Motor neuron (in vitro differentiated cells): Measurements from ENCODE around the gene TRAPPC2L. TPM values are rescaled to one million over a fixed set of nuclear protein-coding genes. Genes with fewer than 3 reads are reported as not detected.

ENCODE experiments used
- ATAC-seq, 8 experiments: fragments of 200-7000 bp; cut with Tn5 transposase; replicated peaks in 6 of 8; 2 replicates each; pipeline ENCODE4 v1.8.0; 2021; ENCODE audit warnings: mild to moderate bottlenecking in 8 of 8, moderate library complexity in 8 of 8
- H3K27ac ChIP-seq, 2 donors: fragments of 250-450 bp; sonication (Bioruptor Pico); 2 replicates each; pipeline ENCODE4 v1.9.0; 2021; ENCODE audit warnings: antibody characterized with exemption in 2 of 2, mild to moderate bottlenecking in 2 of 2, moderate library complexity in 1 of 2
- H3K4me1 ChIP-seq, 2 donors: fragments of 250-450 bp; sonication (Bioruptor Pico); replicated peaks in 1 of 2; 2 replicates each; pipeline ENCODE4 v1.6.1; 2021; ENCODE audit warnings: antibody characterized with exemption in 2 of 2, mild to moderate bottlenecking in 2 of 2, moderate library complexity in 1 of 2
- H3K4me3 ChIP-seq, 5 donors: fragments of 250-450 bp; sonication (Bioruptor Pico); 2 replicates each; pipeline ENCODE4 v1.9.0; 2021; ENCODE audit warnings: antibody characterized with exemption in 5 of 5, mild to moderate bottlenecking in 5 of 5, moderate library complexity in 4 of 5
- WGBS, 10 experiments: fragments of 450-650 bp; shearing (Covaris generic); methylation state at CpG; one replicate each; pipeline ENCODE4 v1.0.0; 2022; 5-methylcytosine and 5-hydroxymethylcytosine counted together
- in situ Hi-C, 9 experiments: fragments of 400-800 bp; cut with MboI; loops; one replicate each; pipeline ENCODE4 v1.15.0; 2021; ENCODE audit warnings: low sequenced_read_pairs in 9 of 9, low pct_unique_long_range_greater_than_20kb in 2 of 9; ENCODE audit not compliant: unreplicated experiment in 9 of 9
- total RNA-seq, 8 experiments: library from RNA; unstranded; fragments of 300-600 nt; gene quantifications; 2 replicates each; pipeline versions ENCODE4 v1.2.3 to v1.2.4, GENCODE V29; 2022

Gene TRAPPC2L
- total RNA-seq, 8 experiments from 2014 or later: 31.5 to 93.6 (median 52.3) TPM

DNA sequence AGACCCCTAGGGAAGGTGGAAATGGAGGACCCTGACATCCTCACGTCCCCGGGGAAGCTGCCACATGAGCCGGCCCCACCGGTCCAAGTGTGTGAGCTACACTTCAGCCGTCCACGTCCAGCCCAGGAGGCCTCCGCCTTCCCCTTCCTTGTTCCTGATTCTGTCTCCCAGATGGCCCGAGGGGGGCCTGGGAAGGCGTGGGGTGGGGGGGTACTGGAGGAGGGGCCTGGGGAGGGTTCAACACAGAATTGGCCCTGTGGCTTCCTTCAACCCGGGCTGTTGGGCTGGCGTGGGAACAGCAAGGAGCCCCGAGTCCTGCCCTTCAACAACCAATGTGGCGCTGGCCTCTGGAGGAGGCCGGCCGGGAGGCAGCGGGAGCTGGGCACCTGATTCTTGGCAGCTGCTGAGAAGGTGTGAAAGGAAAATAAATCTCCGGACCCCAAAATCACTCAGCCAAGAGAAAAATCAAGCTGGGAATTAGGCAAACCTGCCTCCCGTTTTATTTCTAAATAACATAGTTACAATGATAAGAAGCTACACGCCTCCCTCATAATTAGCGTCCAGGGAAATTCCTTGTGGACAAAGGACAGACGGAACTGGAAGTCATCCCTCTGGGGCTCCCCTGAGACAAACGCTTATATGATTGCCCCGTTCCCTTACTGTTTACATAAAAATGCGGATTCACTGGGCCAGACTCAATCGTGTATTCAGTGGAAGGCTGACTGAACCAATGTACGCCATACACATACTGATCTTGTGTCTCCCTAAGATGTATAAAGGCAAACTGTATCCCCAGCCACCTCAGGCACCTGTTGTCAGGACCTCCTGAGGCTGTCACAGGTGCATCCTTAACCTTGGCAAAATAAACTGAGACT, 43.4 kb upstream of the TRAPPC2L start:
- in situ Hi-C loops: loop anchor here in 1 of 9 experiments (25.0 kb wide), 1 partner anchor 349 kb away; the partner anchor contains the start of gene CDH15
- 30 to 86% (median 64%) methylated on average over 1 to 11 of the region's 26 CpGs; no CpG with 5 or more reads in 2 of the 10 experiments for WGBS, 10 experiments

GRCh38 chr16:88814144-88814502, 42.8 kb upstream of the TRAPPC2L start:
- no peak overlapping the region for H3K27ac ChIP-seq
- in situ Hi-C loops: loop anchor here in 1 of 9 experiments (25.0 kb wide), 1 partner anchor 348 kb away; the partner anchor contains the start of gene CDH15
- WGBS, 10 experiments: 93 to 100% (median 96%) methylated on average over 2 to 9 of the region's 13 CpGs; no CpG with 5 or more reads in 7 of the 10 experiments

More for the DNA sequence above, 43.4 kb upstream of the TRAPPC2L start:
- ATAC-seq: no peak
- peaks cover 9 to 21% of the 10 kb centered on the region in 2 donors for H3K4me1 ChIP-seq
- H3K4me3 ChIP-seq: no peak overlapping the region
- no peak overlapping the region for H3K27ac ChIP-seq

DNA sequence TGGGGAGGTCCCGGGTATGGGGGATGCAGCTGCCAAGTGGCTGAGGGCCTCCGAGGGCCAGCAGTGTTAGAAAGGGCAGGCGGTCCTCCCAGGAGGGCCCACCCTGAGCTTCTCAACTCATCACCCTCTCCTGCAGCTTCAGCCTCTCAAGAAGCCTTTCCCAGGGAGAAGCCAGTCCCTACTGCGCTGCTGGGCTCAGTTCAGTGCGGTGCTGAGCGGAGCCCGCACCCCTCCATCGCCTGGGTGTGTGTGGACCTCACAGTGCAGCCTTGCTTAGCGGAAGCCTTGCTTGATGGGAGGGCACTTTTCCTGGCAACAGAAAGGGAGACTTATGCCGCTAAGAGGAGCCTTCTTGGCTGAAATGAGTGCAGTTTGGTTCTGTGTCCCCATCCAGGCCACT, 41.7 kb upstream of the TRAPPC2L start:
- H3K4me3 ChIP-seq: no peak overlapping the region
- in situ Hi-C loops: loop anchor here in 1 of 9 experiments (25.0 kb wide), 1 partner anchor 347 kb away; the partner anchor contains the start of gene CDH15
- H3K4me1 ChIP-seq: peaks cover 7 to 20% of the 10 kb centered on the region in 2 donors
- WGBS, 10 experiments: 100% methylated on average over 1 to 2 of the region's 10 CpGs; no CpG with 5 or more reads in 7 of the 10 experiments
- ATAC-seq: no peak
- no peak overlapping the region for H3K27ac ChIP-seq

More at GRCh38 chr16:88814144-88814502, 42.8 kb upstream of the TRAPPC2L start:
- no peak overlapping the region for H3K4me3 ChIP-seq
- H3K4me1 ChIP-seq: peaks cover 9 to 21% of the 10 kb centered on the region in 2 donors
- no peak for ATAC-seq

- Histone ChIP-seq H3K4me3 (no peak overlapping the region), H3K27ac (no peak overlapping the region), H3K4me1 (peaks cover 0 to 13% of the 10 kb centered on the region in 2 donors)
- WGBS, 10 experiments: 75% methylated on average over 4 of the region's 19 CpGs; no CpG with 5 or more reads in 9 of the 10 experiments
- ATAC-seq: peak in 2 of 8 experiments; percentile 10 to 20
- in situ Hi-C loops: loop anchor here in 1 of 9 experiments (25.0 kb wide), 1 partner anchor 346 kb away; the partner anchor contains the start of gene CDH15
These were observed 40.9 kb upstream of the TRAPPC2L start for GRCh38 chr16:88815901-88816589.

DNA sequence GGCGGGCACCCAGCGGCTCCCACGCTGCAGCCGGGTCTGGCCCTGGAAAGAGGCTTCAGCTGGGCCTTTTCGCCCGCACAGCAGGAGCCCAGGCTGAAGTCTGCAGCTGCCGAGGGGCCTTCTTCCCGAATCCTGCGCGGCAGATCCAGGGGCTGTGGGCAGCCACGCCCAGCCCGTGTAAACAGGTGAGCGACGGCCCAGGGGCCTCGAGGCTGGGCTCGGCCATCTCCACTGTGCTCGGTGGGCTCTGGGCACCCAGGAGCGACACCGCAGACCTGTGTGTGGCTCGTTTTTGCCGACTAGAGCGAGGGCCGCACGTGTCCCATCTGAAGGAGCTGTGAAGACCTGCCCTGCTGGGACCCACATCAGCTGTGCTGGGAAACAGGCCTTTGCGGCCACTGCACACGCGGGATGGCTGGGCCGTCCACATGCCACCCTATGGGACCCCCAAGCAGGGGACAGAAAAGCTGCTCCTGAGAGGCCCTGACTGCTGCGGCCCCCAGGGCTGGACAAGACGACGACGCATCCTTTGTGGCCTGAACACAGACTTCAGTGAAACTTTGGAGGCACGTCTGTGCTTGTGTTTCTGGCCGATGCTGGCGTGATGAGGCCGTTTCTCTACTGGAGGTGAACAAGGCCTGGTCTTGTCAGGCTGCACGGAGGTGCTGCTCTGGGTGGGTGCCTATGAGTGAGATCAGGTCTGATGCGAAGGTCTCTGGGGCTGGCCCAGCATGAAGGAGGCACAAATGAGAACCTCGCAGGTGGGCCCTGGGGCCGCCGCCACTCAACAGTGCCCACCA, 40.0 kb upstream of the TRAPPC2L start:
- ATAC-seq: no peak
- in situ Hi-C loops: loop anchor here in 1 of 9 experiments (25.0 kb wide), 1 partner anchor 345 kb away; the partner anchor contains the start of gene CDH15
- Histone ChIP-seq H3K4me3 (no peak overlapping the region), H3K4me1 (peaks cover 0 to 13% of the 10 kb centered on the region in 2 donors), H3K27ac (no peak overlapping the region)
- WGBS, 10 experiments: 81 to 100% (median 96%) methylated on average over 1 to 14 of the region's 41 CpGs; no CpG with 5 or more reads in 5 of the 10 experiments

DNA sequence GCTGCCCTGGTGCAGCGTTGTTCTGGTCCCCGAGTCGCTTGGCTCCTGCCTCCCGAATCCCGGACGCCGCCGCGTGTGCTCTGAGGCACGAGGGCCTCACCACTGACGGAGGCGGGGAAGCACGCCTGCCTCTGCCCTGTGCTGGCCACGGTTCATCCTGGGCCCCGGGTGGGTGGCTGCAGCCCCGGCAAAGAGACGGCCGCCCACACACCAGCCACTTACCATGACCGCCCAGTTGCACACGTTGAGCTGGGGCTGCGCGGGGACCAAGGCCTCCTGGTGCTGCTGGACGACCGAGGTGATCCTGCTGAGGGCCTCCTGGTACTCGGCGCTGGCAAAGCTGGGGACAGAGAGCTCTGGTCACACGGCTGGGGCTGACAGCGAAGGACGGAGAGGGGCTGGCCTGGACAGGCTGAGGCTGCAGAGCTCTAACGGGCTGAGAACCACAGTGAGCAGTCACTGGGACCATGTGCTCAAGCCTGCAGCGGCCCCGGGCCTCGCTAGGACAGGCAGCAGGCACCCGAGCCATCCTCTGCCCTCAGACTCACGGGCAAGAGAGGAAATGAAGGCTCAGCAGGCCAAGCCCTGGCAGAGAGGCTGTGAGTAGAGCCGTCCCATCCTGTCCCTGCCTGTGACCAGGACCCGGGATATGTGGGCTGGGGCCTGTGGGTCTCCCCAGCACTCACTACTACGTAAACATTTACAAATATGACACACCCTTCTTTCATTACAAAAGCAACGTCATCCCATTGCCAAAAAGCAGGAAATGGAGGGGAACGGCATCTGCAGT, 38.9 kb upstream of the TRAPPC2L start:
- ATAC-seq: no peak
- peaks cover 0 to 10% of the 10 kb centered on the region in 2 donors for H3K4me1 ChIP-seq
- no peak overlapping the region for H3K27ac ChIP-seq
- in situ Hi-C loops: loop anchor here in 1 of 9 experiments (25.0 kb wide), 1 partner anchor 344 kb away; the partner anchor contains the start of gene CDH15
- no peak overlapping the region for H3K4me3 ChIP-seq
- WGBS, 10 experiments: 64 to 90% (median 81%) methylated on average over 2 to 10 of the region's 40 CpGs; no CpG with 5 or more reads in 5 of the 10 experiments

DNA sequence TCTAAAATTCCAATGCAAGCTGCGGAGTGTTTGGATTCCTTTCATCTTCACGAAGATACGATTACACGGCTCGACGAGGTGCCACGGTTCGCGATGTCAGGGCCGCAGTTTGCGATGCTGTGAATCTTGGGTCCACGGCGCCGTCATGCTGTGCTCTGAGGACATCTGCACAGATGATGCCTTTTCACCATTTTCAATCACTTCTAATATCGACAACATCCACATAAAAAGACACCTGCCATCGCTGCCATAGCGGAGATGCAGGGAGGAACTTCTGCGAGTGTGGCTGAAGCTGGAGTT, 38.4 kb upstream of the TRAPPC2L start:
- in situ Hi-C loops: loop anchor here in 1 of 9 experiments (25.0 kb wide), 1 partner anchor 344 kb away; the partner anchor contains the start of gene CDH15
- WGBS, 10 experiments: 83 to 100% (median 87%) methylated on average over 1 to 12 of the region's 18 CpGs; no CpG with 5 or more reads in 1 of the 10 experiments

DNA sequence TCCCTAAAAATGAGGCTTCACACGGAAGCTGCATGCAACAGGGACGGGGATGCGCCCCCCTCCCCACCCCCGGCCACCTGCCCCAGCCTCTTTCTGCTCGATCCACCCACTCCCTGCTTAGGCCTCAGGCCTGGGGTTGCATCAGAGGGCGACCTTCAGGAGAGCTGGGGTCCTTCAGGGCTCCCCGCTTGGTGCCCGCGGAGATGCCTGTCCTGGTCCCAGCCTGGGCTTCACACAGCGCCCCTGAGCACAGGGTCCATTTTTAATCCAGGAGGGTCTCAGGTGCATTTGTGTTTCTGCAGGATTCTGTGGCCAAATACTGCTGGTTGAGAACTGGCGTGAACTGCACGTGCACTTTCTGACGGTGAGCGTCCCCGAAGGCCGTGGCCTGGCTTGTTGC, 37.8 kb upstream of the TRAPPC2L start:
- Histone ChIP-seq H3K4me1 (peaks cover 0 to under 1% of the 10 kb centered on the region in 2 donors), H3K4me3 (no peak overlapping the region), H3K27ac (no peak overlapping the region)
- 87 to 100% (median 90%) methylated on average over 2 to 9 of the region's 16 CpGs; no CpG with 5 or more reads in 4 of the 10 experiments for WGBS, 10 experiments
- ATAC-seq: no peak
- in situ Hi-C loops: loop anchor here in 1 of 9 experiments (25.0 kb wide), 1 partner anchor 343 kb away; the partner anchor contains the start of gene CDH15

More for the DNA sequence above, 38.4 kb upstream of the TRAPPC2L start:
- no peak overlapping the region for H3K4me3 ChIP-seq
- ATAC-seq: no peak
- H3K4me1 ChIP-seq: peaks cover 0 to 7% of the 10 kb centered on the region in 2 donors
- H3K27ac ChIP-seq: no peak overlapping the region

GRCh38 chr16:88820385-88821025, 36.4 kb upstream of the TRAPPC2L start:
- ATAC-seq: peak in 1 of 8 experiments; percentile 54
- 0 to 100% (median 80%) methylated on average over 1 to 3 of the region's 20 CpGs; no CpG with 5 or more reads in 3 of the 10 experiments for WGBS, 10 experiments
- Histone ChIP-seq H3K27ac (no peak overlapping the region), H3K4me1 (no peaks in the 10 kb centered on the region), H3K4me3 (no peak overlapping the region)
- in situ Hi-C loops: loop anchor here in 1 of 9 experiments (25.0 kb wide), 1 partner anchor 342 kb away; the partner anchor contains the start of gene CDH15

- in situ Hi-C loops: loop anchor here in 1 of 9 experiments (25.0 kb wide), 1 partner anchor 341 kb away; the partner anchor contains the start of gene CDH15
- no peak for ATAC-seq
- Histone ChIP-seq H3K4me1 (no peaks in the 10 kb centered on the region), H3K4me3 (no peak overlapping the region), H3K27ac (no peak overlapping the region)
- 83 to 87% methylated on average over 3 to 4 of the region's 22 CpGs; no CpG with 5 or more reads in 8 of the 10 experiments for WGBS, 10 experiments
These were observed 35.6 kb upstream of the TRAPPC2L start for GRCh38 chr16:88821168-88821850.
